Measurements from ENCODE around the gene PDZD2.

DNA sequence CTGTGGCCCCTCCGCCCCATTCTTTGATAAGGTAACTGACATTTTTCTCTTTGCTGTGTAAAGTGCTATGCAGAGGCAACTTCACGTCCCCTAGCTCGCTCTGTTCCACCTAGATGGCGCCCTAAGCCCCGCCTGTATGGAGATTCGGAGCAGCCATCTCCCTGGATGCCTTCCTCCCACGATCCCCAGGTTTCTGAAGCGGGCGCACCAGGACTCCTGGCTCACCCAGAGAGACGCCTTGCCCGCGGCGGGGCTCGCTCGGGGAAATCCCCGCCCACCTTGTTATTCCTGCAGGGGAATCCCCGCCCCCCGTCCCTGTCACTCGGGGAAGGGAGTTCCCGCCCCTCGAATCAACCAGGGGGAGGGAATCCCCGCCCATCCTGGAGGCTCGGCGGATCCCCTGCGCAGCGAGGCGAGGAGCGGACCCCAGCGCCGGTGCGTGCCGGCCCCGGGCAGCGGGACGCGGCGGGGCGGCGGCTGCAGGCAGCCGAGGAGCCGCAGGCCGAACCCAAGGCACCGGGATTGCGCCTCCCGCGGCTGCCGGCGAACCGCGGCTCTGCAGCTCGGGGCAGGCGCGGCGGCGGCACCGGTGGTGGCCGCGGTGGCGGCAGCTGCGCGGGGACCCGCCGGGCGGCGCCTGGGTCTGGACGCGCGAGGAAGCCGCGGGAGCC is at the start of gene PDZD2:
- TF ChIP-seq, protein P1, sequence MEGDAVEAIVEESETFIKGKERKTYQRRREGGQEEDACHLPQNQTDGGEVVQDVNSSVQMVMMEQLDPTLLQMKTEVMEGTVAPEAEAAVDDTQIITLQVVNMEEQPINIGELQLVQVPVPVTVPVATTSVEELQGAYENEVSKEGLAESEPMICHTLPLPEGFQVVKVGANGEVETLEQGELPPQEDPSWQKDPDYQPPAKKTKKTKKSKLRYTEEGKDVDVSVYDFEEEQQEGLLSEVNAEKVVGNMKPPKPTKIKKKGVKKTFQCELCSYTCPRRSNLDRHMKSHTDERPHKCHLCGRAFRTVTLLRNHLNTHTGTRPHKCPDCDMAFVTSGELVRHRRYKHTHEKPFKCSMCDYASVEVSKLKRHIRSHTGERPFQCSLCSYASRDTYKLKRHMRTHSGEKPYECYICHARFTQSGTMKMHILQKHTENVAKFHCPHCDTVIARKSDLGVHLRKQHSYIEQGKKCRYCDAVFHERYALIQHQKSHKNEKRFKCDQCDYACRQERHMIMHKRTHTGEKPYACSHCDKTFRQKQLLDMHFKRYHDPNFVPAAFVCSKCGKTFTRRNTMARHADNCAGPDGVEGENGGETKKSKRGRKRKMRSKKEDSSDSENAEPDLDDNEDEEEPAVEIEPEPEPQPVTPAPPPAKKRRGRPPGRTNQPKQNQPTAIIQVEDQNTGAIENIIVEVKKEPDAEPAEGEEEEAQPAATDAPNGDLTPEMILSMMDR (IDR thresholded peaks at IDR 0.05), result peak; percentile 25 to 46
- TF ChIP-seq POLR2A (IDR thresholded peaks at IDR 0.05), result no peak

All from suprapubic skin (tissue), 3 donors.